Mesenchymal stem cell (in vitro differentiated cells and primary cell): ENCODE results near the gene TMEM123.

Experiments used
- DNase-seq: peaks from one replicate; pipeline ENCODE4 v3.0.0-alpha.2; 2013
- H2AFZ ChIP-seq: one replicate; pipeline ENCODE4 v1.6.1; 2013; ENCODE audit warnings: low read depth, mild to moderate bottlenecking, control low read depth, inconsistent platforms, low read length, moderate library complexity
- H2AK5ac ChIP-seq: 2 replicates; pipeline ENCODE4 v1.6.1; 2013; ENCODE audit warnings: low read length, moderate library complexity, mild to moderate bottlenecking, inconsistent platforms; ENCODE audit not compliant: severe bottlenecking
- H2BK120ac ChIP-seq: one replicate; pipeline ENCODE4 v1.6.1; 2013; ENCODE audit warnings: low read depth, mild to moderate bottlenecking, inconsistent platforms, low read length, moderate library complexity
- H2BK12ac ChIP-seq, 2 experiments: one replicate each; pipeline ENCODE4 v1.6.1; 2013; ENCODE audit warnings: inconsistent platforms in 2 of 2, low read length in 2 of 2, mild to moderate bottlenecking in 2 of 2, moderate library complexity in 2 of 2, control low read depth in 1 of 2
- H2BK15ac ChIP-seq: one replicate; pipeline ENCODE4 v1.6.1; 2013; ENCODE audit warnings: mild to moderate bottlenecking, low read depth, inconsistent platforms; ENCODE audit not compliant: poor library complexity, severe bottlenecking
- H2BK5ac ChIP-seq: 2 replicates; pipeline ENCODE4 v1.6.1; 2013; ENCODE audit warnings: low read depth, mild to moderate bottlenecking, low read length, control low read depth, inconsistent platforms; ENCODE audit not compliant: poor library complexity, severe bottlenecking
- H3K14ac ChIP-seq, 2 experiments: one replicate each; pipeline ENCODE4 v1.6.1; 2013; ENCODE audit warnings: inconsistent platforms in 2 of 2, low read length in 2 of 2, control low read depth in 1 of 2, mild to moderate bottlenecking in 1 of 2, moderate library complexity in 1 of 2
- H3K18ac ChIP-seq, 2 experiments: one replicate each; pipeline ENCODE4 v1.6.1; 2013; ENCODE audit warnings: inconsistent platforms in 2 of 2, low read length in 2 of 2, control low read depth in 1 of 2, low read depth in 1 of 2, mild to moderate bottlenecking in 1 of 2
- H3K23ac ChIP-seq, 2 experiments: one replicate each; pipeline ENCODE4 v1.6.1; 2013; ENCODE audit warnings: inconsistent platforms in 2 of 2, low read length in 2 of 2, mild to moderate bottlenecking in 2 of 2, moderate library complexity in 2 of 2, control low read depth in 1 of 2
- H3K27ac ChIP-seq: 2 replicates; pipeline ENCODE4 v1.5.1; 2013; ENCODE audit warnings: mild to moderate bottlenecking, moderate library complexity, low read length, control low read depth, inconsistent platforms; ENCODE audit not compliant: poor library complexity, severe bottlenecking
- H3K27me3 ChIP-seq, 2 experiments: 2 replicates each; pipeline versions ENCODE4 v1.6.1 to v1.7.0; 2013; ENCODE audit warnings: low read length in 2 of 2, mild to moderate bottlenecking in 2 of 2, moderate library complexity in 2 of 2, control low read depth in 1 of 2, inconsistent platforms in 1 of 2; ENCODE audit not compliant: control insufficient read depth in 1 of 2, insufficient read depth in 1 of 2
- H3K36me3 ChIP-seq, 2 experiments: 2 replicates each; pipeline versions ENCODE4 v1.6.1 to v1.7.0; 2013; ENCODE audit warnings: low read length in 2 of 2, control low read depth in 1 of 2, inconsistent platforms in 1 of 2, low read depth in 1 of 2, mild to moderate bottlenecking in 1 of 2; ENCODE audit not compliant: insufficient read depth in 2 of 2, control insufficient read depth in 1 of 2
- H3K4ac ChIP-seq, 2 experiments: one replicate each; pipeline ENCODE4 v1.6.1; 2013; ENCODE audit warnings: inconsistent platforms in 2 of 2, low read length in 2 of 2, mild to moderate bottlenecking in 2 of 2, moderate library complexity in 2 of 2, control low read depth in 1 of 2, low read depth in 1 of 2
- H3K4me1 ChIP-seq: 2 replicates; pipeline ENCODE4 v1.6.1; 2013; ENCODE audit warnings: low read depth, low read length, control low read depth; ENCODE audit not compliant: control insufficient read depth, insufficient read depth
- H3K4me2 ChIP-seq: 2 replicates; pipeline ENCODE4 v1.6.1; 2013; ENCODE audit warnings: low read length, mild to moderate bottlenecking, inconsistent platforms; ENCODE audit not compliant: poor library complexity, severe bottlenecking
- H3K4me3 ChIP-seq, 2 experiments: 2 replicates each; pipeline versions ENCODE4 v1.5.1 to v1.7.0; 2013; ENCODE audit warnings: low read length in 2 of 2, mild to moderate bottlenecking in 2 of 2, control low read depth in 1 of 2, low read depth in 1 of 2; ENCODE audit not compliant: insufficient read depth in 1 of 2
- H3K79me1 ChIP-seq: replicated peaks from 2 replicates; pipeline ENCODE4 v1.6.1; 2013; ENCODE audit warnings: mild to moderate bottlenecking, control low read depth, low read length, inconsistent platforms; ENCODE audit not compliant: poor library complexity, severe bottlenecking
- H3K9ac ChIP-seq: 2 replicates; pipeline ENCODE4 v1.7.0; 2013; ENCODE audit warnings: mild to moderate bottlenecking, low read length, moderate library complexity
- H3K9me3 ChIP-seq: 2 replicates; pipeline ENCODE4 v1.7.0; 2013; ENCODE audit warnings: mild to moderate bottlenecking, low read length; ENCODE audit not compliant: control insufficient read depth
- H4K8ac ChIP-seq: one replicate; pipeline ENCODE4 v1.6.1; 2013; ENCODE audit warnings: inconsistent platforms, mild to moderate bottlenecking, low read length, moderate library complexity
- H4K91ac ChIP-seq: one replicate; pipeline ENCODE4 v1.6.1; 2013; ENCODE audit warnings: mild to moderate bottlenecking, low read length, inconsistent platforms
- WGBS: methylation state at CpG from one replicate; pipeline ENCODE4 v1.1.7; 2013; ENCODE audit warnings: mixed read lengths; 5-methylcytosine and 5-hydroxymethylcytosine counted together

The TMEM123 gene

DNA sequence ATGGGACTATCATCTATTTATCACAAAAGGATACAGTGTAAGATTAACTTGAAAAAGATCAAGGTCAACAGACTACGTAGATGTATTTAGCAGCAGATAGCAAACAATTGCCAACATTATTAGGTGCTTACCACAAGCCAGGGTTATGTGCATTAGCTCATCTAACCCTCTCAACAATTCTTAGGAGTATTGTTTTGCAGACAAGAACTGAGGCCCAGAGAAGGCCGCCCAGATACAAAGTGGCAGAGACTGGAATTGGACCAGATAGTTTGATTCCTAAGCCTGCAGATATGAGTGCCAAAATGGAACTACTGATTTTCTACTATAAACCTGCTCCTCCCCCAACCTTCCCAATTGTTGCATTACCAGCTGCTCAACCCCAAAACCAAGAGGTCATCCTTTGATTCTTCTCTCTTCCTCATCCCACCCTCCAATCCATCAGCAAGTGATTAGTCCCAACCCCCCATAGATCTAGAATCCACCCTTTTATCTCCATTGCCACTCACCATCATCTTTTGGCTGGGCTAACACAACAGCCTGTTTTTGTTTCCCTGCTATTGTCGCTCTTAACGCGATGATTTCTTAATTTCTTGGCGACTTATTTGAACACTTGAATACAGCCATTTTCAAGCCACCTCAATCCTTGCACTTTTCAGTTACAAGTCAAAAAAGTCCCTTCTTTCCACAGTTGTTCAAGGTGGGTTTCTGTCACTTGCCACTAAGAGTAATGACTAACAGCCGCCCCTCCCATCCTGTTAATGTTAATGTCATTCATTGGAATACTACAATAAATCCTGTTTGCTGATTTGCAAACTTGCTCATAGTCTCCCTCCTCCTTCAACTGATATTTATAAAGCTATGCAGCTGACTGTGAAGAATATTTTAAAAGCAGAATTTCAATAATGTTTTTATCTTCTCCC lies 2.7 kb downstream of the TMEM123 start:
- H3K14ac ChIP-seq: no peak overlapping the region
- H3K4me3 ChIP-seq: no peak overlapping the region
- 96% methylated on average over 6 of the region's 7 CpGs for WGBS

DNA sequence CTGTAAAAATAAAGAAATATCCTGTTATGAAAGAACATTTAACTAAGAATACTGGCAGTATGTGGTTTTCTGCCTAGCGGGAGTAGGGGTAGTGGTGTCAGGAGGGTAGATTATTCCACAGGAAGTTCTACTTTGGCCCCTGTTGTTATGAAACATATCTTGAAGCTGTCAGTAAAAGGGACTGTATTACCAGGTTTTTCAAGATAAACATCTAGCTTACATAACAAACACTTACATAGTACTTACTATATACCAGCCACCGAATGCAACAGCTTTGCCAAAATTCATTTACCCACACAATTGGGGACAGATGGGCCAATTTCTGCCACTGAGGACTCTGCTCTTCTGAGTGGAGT lies 3.7 kb downstream of the TMEM123 start:
- no peak overlapping the region for H4K8ac ChIP-seq
- peak overlapping the region in 1 of 2 experiments; percentile 25 for H3K14ac ChIP-seq
- no peak overlapping the region for H3K4me3 ChIP-seq
- H2BK120ac ChIP-seq: no peak overlapping the region
- H2BK5ac ChIP-seq: no peak overlapping the region
- no peak overlapping the region for H3K23ac ChIP-seq
- no peak overlapping the region for H3K4ac ChIP-seq
- no peak overlapping the region for H2AFZ ChIP-seq
- H2AK5ac ChIP-seq: peak overlapping the region; percentile 90
- H3K4me2 ChIP-seq: no peak overlapping the region
- peaks cover 4 to 6% of the 10 kb centered on the region in 2 experiments for H3K36me3 ChIP-seq
- no peak overlapping the region for H2BK12ac ChIP-seq
- no peak overlapping the region for H3K18ac ChIP-seq
- H3K9me3 ChIP-seq: no peaks in the 10 kb centered on the region
- peaks cover 2% of the 10 kb centered on the region for H3K4me1 ChIP-seq
- H3K79me1 ChIP-seq: peaks cover 4% of the 10 kb centered on the region
- WGBS: 41% methylated on average over 2 of the region's 2 CpGs
- H4K91ac ChIP-seq: no peak overlapping the region
- DNase-seq: no peak
- H3K27me3 ChIP-seq: no peaks in the 10 kb centered on the region
- H3K27ac ChIP-seq: no peak overlapping the region
- H2BK15ac ChIP-seq: no peak overlapping the region
- H3K9ac ChIP-seq: no peak overlapping the region

More for the DNA sequence above, 2.7 kb downstream of the TMEM123 start:
- H2BK120ac ChIP-seq: no peak overlapping the region
- H3K4me2 ChIP-seq: no peak overlapping the region
- H3K4ac ChIP-seq: no peak overlapping the region
- peaks cover 2% of the 10 kb centered on the region for H3K4me1 ChIP-seq
- H3K9me3 ChIP-seq: no peaks in the 10 kb centered on the region
- H4K91ac ChIP-seq: no peak overlapping the region
- no peak for DNase-seq
- H2AFZ ChIP-seq: no peak overlapping the region
- no peak overlapping the region for H3K23ac ChIP-seq
- H2AK5ac ChIP-seq: peak overlapping the region; percentile 89
- no peak overlapping the region for H2BK5ac ChIP-seq
- peaks cover 4 to 6% of the 10 kb centered on the region in 2 experiments for H3K36me3 ChIP-seq
- H2BK15ac ChIP-seq: no peak overlapping the region
- H3K9ac ChIP-seq: no peak overlapping the region
- H4K8ac ChIP-seq: no peak overlapping the region
- no peaks in the 10 kb centered on the region for H3K27me3 ChIP-seq
- no peak overlapping the region for H3K27ac ChIP-seq
- no peak overlapping the region for H3K18ac ChIP-seq
- H3K79me1 ChIP-seq: peaks cover 2% of the 10 kb centered on the region
- H2BK12ac ChIP-seq: peak overlapping the region in 1 of 2 experiments; percentile 52

GRCh38 chr11:102447941-102448868 lies 4.4 kb downstream of the TMEM123 start:
- Histone ChIP-seq H3K4me2 (no peak overlapping the region), H3K27ac (peak overlapping the region; percentile 61), H2BK5ac (no peak overlapping the region), H3K36me3 (peaks cover 4 to 6% of the 10 kb centered on the region in 2 experiments), H3K9ac (no peak overlapping the region), H3K4me1 (peaks cover 2% of the 10 kb centered on the region), H3K14ac (peak overlapping the region in 1 of 2 experiments; percentile 25), H3K79me1 (peaks cover 4% of the 10 kb centered on the region), H4K91ac (no peak overlapping the region), H3K9me3 (no peaks in the 10 kb centered on the region), H4K8ac (no peak overlapping the region), H3K27me3 (no peaks in the 10 kb centered on the region), H3K4me3 (no peak overlapping the region), H2AK5ac (no peak overlapping the region), H2BK120ac (no peak overlapping the region), H2BK12ac (no peak overlapping the region), H3K23ac (no peak overlapping the region), H2AFZ (no peak overlapping the region), H3K4ac (no peak overlapping the region), H2BK15ac (no peak overlapping the region), H3K18ac (no peak overlapping the region)
- no CpG with 5 or more reads among the region's 2 CpGs for WGBS
- no peak for DNase-seq

- no peak overlapping the region for H3K23ac ChIP-seq
- no peaks in the 10 kb centered on the region for H3K9me3 ChIP-seq
- peaks cover 4% of the 10 kb centered on the region for H3K79me1 ChIP-seq
- no peak for DNase-seq
- H3K14ac ChIP-seq: no peak overlapping the region
- H2AFZ ChIP-seq: no peak overlapping the region
- H2BK15ac ChIP-seq: no peak overlapping the region
- no peak overlapping the region for H3K9ac ChIP-seq
- H2AK5ac ChIP-seq: no peak overlapping the region
- H3K4me3 ChIP-seq: no peak overlapping the region
- H3K36me3 ChIP-seq: peaks cover under 1 to 6% of the 10 kb centered on the region in 2 experiments
- H3K4me1 ChIP-seq: peaks cover 2% of the 10 kb centered on the region
- no peak overlapping the region for H4K91ac ChIP-seq
- H2BK5ac ChIP-seq: no peak overlapping the region
- no peak overlapping the region for H3K4ac ChIP-seq
- H3K27me3 ChIP-seq: no peaks in the 10 kb centered on the region
- no peak overlapping the region for H3K18ac ChIP-seq
- H3K27ac ChIP-seq: peak overlapping the region; percentile 92
- no peak overlapping the region for H2BK120ac ChIP-seq
- H3K4me2 ChIP-seq: no peak overlapping the region
- no peak overlapping the region for H2BK12ac ChIP-seq
- H4K8ac ChIP-seq: no peak overlapping the region
Observed at GRCh38 chr11:102447193-102447592, 5.4 kb downstream of the TMEM123 start.
